Dendritic cell treated with granulocyte-macrophage colony-stimulating factor and Interleukin-4, amounts not matched to agents 40 ng/mL and 50 ng/mL, for 4 days (primary cell): ENCODE results near the gene TNFRSF4.

ENCODE experiments used
- H3K27ac Mint-ChIP-seq: one replicate; pipeline ENCODE4 v1.8.0; 2022; ENCODE audit warnings: mild to moderate bottlenecking, mixed read lengths
- H3K27me3 Mint-ChIP-seq: one replicate; pipeline ENCODE4 v1.8.0; 2022; ENCODE audit warnings: mild to moderate bottlenecking, mixed read lengths
- H3K36me3 Mint-ChIP-seq: one replicate; pipeline ENCODE4 v1.8.0; 2022; ENCODE audit warnings: low read depth, mixed read lengths
- H3K4me1 Mint-ChIP-seq: one replicate; pipeline ENCODE4 v1.8.0; 2022; ENCODE audit warnings: low read depth, mixed read lengths
- H3K4me3 Mint-ChIP-seq: one replicate; pipeline ENCODE4 v1.8.0; 2022; ENCODE audit warnings: mild to moderate bottlenecking, moderate library complexity, mixed read lengths
- H3K9me3 Mint-ChIP-seq: one replicate; pipeline ENCODE4 v1.8.0; 2022; ENCODE audit warnings: mixed read lengths
- intact Hi-C: fragments of 100-400 bp; cut with micrococcal nuclease; formaldehyde crosslinking; loops from one replicate; pipeline ENCODE4 v1.15.0; 2022

TNFRSF4 gene

GRCh38 chr1:1185101-1185765 lies 28.7 kb downstream of the TNFRSF4 start:
- Mint-ChIP-seq H3K9me3 (no peaks in the 10 kb centered on the region), H3K27me3 (peaks cover 22% of the 10 kb centered on the region), H3K4me1 (peaks cover 9% of the 10 kb centered on the region), H3K27ac (no peak overlapping the region), H3K36me3 (no peaks in the 10 kb centered on the region), H3K4me3 (no peak overlapping the region)
- intact Hi-C loops = no loop called here

DNA sequence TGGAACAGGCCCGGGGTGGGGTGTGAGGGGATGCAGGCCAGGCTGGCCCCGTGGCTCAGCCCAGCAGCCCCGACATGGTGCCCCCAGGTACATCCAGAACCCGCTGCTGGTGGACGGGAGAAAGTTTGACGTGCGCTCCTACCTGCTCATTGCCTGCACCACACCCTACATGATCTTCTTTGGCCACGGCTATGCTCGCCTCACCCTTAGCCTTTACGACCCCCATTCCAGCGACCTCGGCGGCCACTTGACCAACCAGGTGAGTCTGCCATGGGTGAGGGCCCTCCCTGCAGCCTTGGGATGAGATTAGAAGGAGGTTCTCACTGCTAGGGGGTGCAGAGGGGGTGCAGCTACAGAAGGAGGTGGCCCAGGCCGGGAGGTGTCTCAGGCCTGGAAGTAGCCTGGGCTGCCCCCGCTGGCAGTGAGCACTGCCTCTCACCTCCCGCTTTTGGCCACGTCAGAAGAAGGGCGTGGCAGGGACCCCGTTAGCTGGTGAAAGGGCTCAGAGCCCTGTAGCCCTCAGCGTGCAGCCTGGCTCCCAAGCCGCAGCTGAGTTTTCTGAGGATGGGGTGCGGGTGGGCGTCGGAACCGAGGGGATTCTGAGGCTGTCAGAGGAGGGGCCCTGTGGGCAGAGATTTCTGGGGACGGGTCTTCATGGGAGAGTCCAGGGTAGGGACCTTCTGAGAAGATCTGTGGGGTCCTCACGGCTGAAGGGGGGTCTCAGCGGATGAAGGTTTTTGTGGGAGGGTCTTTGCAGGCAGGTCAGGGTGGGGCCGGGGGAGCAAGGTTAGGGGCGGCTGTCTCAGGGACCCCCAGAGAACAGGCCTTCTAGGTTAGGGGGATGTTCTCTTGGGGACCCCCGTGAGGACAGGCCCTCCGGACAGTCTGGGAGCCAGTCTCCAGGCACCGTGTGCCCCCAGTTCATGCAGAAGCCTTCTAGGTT lies 29.8 kb downstream of the TNFRSF4 start:
- Mint-ChIP-seq H3K4me1 (peaks cover 3% of the 10 kb centered on the region), H3K9me3 (no peaks in the 10 kb centered on the region), H3K36me3 (no peaks in the 10 kb centered on the region), H3K27me3 (peaks cover 22% of the 10 kb centered on the region), H3K27ac (no peak overlapping the region), H3K4me3 (no peak overlapping the region)
- intact Hi-C loops = no loop called here

- Mint-ChIP-seq H3K27me3 (peaks cover 22% of the 10 kb centered on the region), H3K36me3 (no peaks in the 10 kb centered on the region), H3K9me3 (no peaks in the 10 kb centered on the region), H3K4me3 (no peak overlapping the region), H3K4me1 (no peaks in the 10 kb centered on the region), H3K27ac (no peak overlapping the region)
- intact Hi-C loops = no loop called here
Observed at GRCh38 chr1:1183221-1183747, 30.7 kb downstream of the TNFRSF4 start.

GRCh38 chr1:1182491-1183220 lies 31.3 kb downstream of the TNFRSF4 start:
- H3K36me3 Mint-ChIP-seq = no peaks in the 10 kb centered on the region
- intact Hi-C loops = no loop called here
- H3K4me3 Mint-ChIP-seq = no peak overlapping the region
- no peak overlapping the region for H3K27ac Mint-ChIP-seq
- H3K4me1 Mint-ChIP-seq = no peaks in the 10 kb centered on the region
- peaks cover 28% of the 10 kb centered on the region for H3K27me3 Mint-ChIP-seq
- H3K9me3 Mint-ChIP-seq = no peaks in the 10 kb centered on the region

DNA sequence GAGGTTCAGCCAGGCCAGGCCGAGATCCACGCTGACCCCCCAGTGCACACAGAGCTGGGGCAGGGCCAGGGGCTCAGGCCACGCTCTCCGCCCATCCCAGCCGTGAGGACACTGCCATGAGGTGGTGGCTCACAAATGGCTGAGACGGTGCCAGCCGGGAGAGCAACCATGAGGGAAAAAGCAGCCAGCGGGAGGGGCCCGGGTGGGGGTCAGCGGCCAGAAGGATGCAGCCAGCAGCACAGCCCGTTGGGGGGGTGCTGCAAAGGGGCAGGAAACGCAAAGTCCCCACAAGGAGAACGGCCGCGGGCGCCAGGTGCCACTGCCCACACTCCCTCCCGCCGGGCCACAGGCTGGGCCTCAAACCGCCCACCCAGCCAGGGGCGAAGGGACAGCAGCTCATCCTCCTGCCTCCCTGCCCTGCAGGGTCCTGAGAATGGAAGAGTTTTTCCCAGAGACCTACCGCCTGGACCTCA lies 32.0 kb downstream of the TNFRSF4 start:
- Mint-ChIP-seq H3K27ac (no peak overlapping the region), H3K9me3 (no peaks in the 10 kb centered on the region)
- intact Hi-C loops = no loop called here

GRCh38 chr1:1181129-1181937 lies 32.6 kb downstream of the TNFRSF4 start:
- H3K4me3 Mint-ChIP-seq = no peak overlapping the region
- intact Hi-C loops = no loop called here
- H3K27ac Mint-ChIP-seq = no peak overlapping the region
- no peaks in the 10 kb centered on the region for H3K4me1 Mint-ChIP-seq
- no peaks in the 10 kb centered on the region for H3K36me3 Mint-ChIP-seq
- H3K27me3 Mint-ChIP-seq = peaks cover 37% of the 10 kb centered on the region
- H3K9me3 Mint-ChIP-seq = no peaks in the 10 kb centered on the region

More for the DNA sequence above, 32.0 kb downstream of the TNFRSF4 start:
- Mint-ChIP-seq H3K36me3 (no peaks in the 10 kb centered on the region), H3K4me1 (no peaks in the 10 kb centered on the region), H3K27me3 (peaks cover 32% of the 10 kb centered on the region), H3K4me3 (no peak overlapping the region)

GRCh38 chr1:1179983-1180861 lies 33.7 kb downstream of the TNFRSF4 start:
- Mint-ChIP-seq H3K4me3 (no peak overlapping the region), H3K27me3 (peaks cover 44% of the 10 kb centered on the region), H3K9me3 (no peaks in the 10 kb centered on the region), H3K4me1 (no peaks in the 10 kb centered on the region), H3K27ac (no peak overlapping the region), H3K36me3 (no peaks in the 10 kb centered on the region)
- intact Hi-C loops = no loop called here

- Mint-ChIP-seq H3K27ac (no peak overlapping the region), H3K9me3 (no peaks in the 10 kb centered on the region), H3K4me3 (no peak overlapping the region), H3K4me1 (no peaks in the 10 kb centered on the region), H3K27me3 (peaks cover 49% of the 10 kb centered on the region), H3K36me3 (no peaks in the 10 kb centered on the region)
- intact Hi-C loops = no loop called here
Observed at GRCh38 chr1:1179346-1179982, 34.5 kb downstream of the TNFRSF4 start.

DNA sequence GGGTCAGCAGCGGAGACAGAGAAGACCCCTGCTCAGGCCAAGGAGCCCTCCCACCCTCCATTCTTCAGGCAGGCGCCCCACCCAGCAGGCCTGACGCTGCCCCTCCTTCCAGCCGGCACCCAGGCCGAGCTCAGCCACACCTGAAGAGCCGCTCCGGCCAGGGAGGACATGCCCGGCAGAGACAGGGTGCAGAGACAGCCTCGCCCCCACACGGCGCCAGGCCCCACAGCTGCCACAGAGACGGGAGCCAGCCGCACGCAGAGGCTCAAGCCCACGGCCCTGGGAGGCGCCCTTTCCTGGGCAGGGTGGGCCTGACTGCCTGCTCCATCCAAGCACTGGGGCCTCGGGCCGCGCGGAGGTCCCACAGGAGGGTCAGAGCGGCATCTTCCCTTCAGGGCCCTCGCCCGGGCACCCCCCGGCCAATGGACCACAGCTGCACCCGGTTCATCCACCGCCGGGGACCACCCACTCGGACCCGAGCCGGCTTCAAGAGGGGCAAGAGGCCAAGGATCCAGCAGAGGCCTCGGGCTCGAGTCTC lies 35.1 kb downstream of the TNFRSF4 start:
- Mint-ChIP-seq H3K36me3 (no peaks in the 10 kb centered on the region), H3K27ac (no peak overlapping the region), H3K9me3 (no peaks in the 10 kb centered on the region), H3K4me3 (no peak overlapping the region), H3K27me3 (peaks cover 53% of the 10 kb centered on the region), H3K4me1 (no peaks in the 10 kb centered on the region)
- intact Hi-C loops = no loop called here

GRCh38 chr1:1177452-1178206 lies 36.3 kb downstream of the TNFRSF4 start:
- intact Hi-C loops = no loop called here
- Mint-ChIP-seq H3K27me3 (peaks cover 56% of the 10 kb centered on the region), H3K27ac (no peak overlapping the region), H3K36me3 (no peaks in the 10 kb centered on the region), H3K4me1 (no peaks in the 10 kb centered on the region), H3K4me3 (no peak overlapping the region), H3K9me3 (no peaks in the 10 kb centered on the region)

GRCh38 chr1:1176931-1177330 lies 37.0 kb downstream of the TNFRSF4 start:
- intact Hi-C loops = no loop called here

More at GRCh38 chr1:1176931-1177330, 37.0 kb downstream of the TNFRSF4 start:
- Mint-ChIP-seq H3K36me3 (no peaks in the 10 kb centered on the region), H3K4me3 (no peak overlapping the region), H3K27ac (no peak overlapping the region), H3K9me3 (no peaks in the 10 kb centered on the region), H3K4me1 (no peaks in the 10 kb centered on the region), H3K27me3 (peaks cover 55% of the 10 kb centered on the region)
